Measurements from ENCODE around the gene DLK1. TPM values are rescaled to one million over a fixed set of nuclear protein-coding genes. Genes with fewer than 3 reads are reported as not detected.

Gene DLK1
- total RNA-seq, result not detected

- no peak within 1 kb of the TSS for H3K4me3 ChIP-seq
- DNase-seq, result no peak
- in situ Hi-C loops (cut with MboI; ENCODE audit: low pct_ligation_motif_present in 1 of 4, low pct_unique_long_range_greater_than_20kb in 1 of 4, low sequenced_read_pairs in 3 of 4) (no loop called here), intact Hi-C loops (cut with DNase I; ENCODE audit: low total_unique reads) (no loop called here)
- TF ChIP-seq CTCF (IDR thresholded peaks at IDR 0.05) (no peak), EP300 (IDR thresholded peaks at IDR 0.05; ENCODE audit: low read depth) (no peak), POLR2A (IDR thresholded peaks at IDR 0.05) (no peak), POLR2AphosphoS5 (IDR thresholded peaks at IDR 0.05) (no peak)
- WGBS, 2 donors (ENCODE audit: low coverage in 1 of 2), result 30% methylated on average over 23 of the region's 77 CpGs; no CpG with 5 or more reads in 1 of the 2 donors
- H3K27me3 ChIP-seq, result peaks cover 94% of the 10 kb centered on the region
- H3K9me3 ChIP-seq, result no peaks in the 10 kb centered on the region
- no peaks in the 10 kb centered on the region for H3K36me3 ChIP-seq
- H3K4me1 ChIP-seq, result no peaks in the 10 kb centered on the region
- H3K27ac ChIP-seq, result no peak within 1 kb of the TSS
Observed at GRCh38 chr14:100726550-100727085, at the start of gene DLK1. Gene DLK1, plus strand, starts transcription at chr14:100726892. Its CDS starts 177 bp downstream, at chr14:100727069.

- in situ Hi-C loops (cut with MboI; ENCODE audit: low pct_ligation_motif_present in 1 of 4, low pct_unique_long_range_greater_than_20kb in 1 of 4, low sequenced_read_pairs in 3 of 4), result no loop called here
Observed at GRCh38 chr14:100677152-100677551, 49.5 kb upstream of the DLK1 start.

GRCh38 chr14:100677554-100678468, 48.9 kb upstream of the DLK1 start:
- peak; percentile 53 for DNase-seq
- no peak overlapping the region for H3K4me3 ChIP-seq
- peaks cover 13 to 49% (median 29%) of the 10 kb centered on the region in 4 donors for H3K4me1 ChIP-seq
- no peaks in the 10 kb centered on the region for H3K36me3 ChIP-seq
- WGBS, 2 donors (ENCODE audit: low coverage in 1 of 2), result 25% methylated on average over 26 of the region's 29 CpGs; no CpG with 5 or more reads in 1 of the 2 donors
- intact Hi-C loops (cut with DNase I; ENCODE audit: low total_unique reads), result no loop called here
- in situ Hi-C loops (cut with MboI; ENCODE audit: low pct_ligation_motif_present in 1 of 4, low pct_unique_long_range_greater_than_20kb in 1 of 4, low sequenced_read_pairs in 3 of 4), result no loop called here
- H3K27ac ChIP-seq, result peak overlapping the region; percentile 61 to 78 (median 66)
- H3K9me3 ChIP-seq, result no peaks in the 10 kb centered on the region
- no peaks in the 10 kb centered on the region for H3K27me3 ChIP-seq
- no peak for TF ChIP-seq EP300 (IDR thresholded peaks at IDR 0.05; ENCODE audit: low read depth)
- TF ChIP-seq CTCF (IDR thresholded peaks at IDR 0.05), result no peak
- TF ChIP-seq POLR2A (IDR thresholded peaks at IDR 0.05), result no peak
- TF ChIP-seq POLR2AphosphoS5 (IDR thresholded peaks at IDR 0.05), result no peak

More at GRCh38 chr14:100677152-100677551, 49.5 kb upstream of the DLK1 start:
- H3K4me1 ChIP-seq, result peaks cover 13 to 49% (median 30%) of the 10 kb centered on the region in 4 donors
- 40% methylated on average over 9 of the region's 10 CpGs; no CpG with 5 or more reads in 1 of the 2 donors for WGBS, 2 donors (ENCODE audit: low coverage in 1 of 2)
- H3K27ac ChIP-seq, result peak overlapping the region; percentile 61 to 78 (median 66)
- TF ChIP-seq CTCF (IDR thresholded peaks at IDR 0.05), result no peak
- no peak for TF ChIP-seq EP300 (IDR thresholded peaks at IDR 0.05; ENCODE audit: low read depth)
- TF ChIP-seq POLR2AphosphoS5 (IDR thresholded peaks at IDR 0.05), result no peak
- TF ChIP-seq POLR2A (IDR thresholded peaks at IDR 0.05), result no peak
- no peaks in the 10 kb centered on the region for H3K9me3 ChIP-seq
- intact Hi-C loops (cut with DNase I; ENCODE audit: low total_unique reads), result no loop called here
- H3K36me3 ChIP-seq, result no peaks in the 10 kb centered on the region
- H3K27me3 ChIP-seq, result no peaks in the 10 kb centered on the region
- no peak overlapping the region for H3K4me3 ChIP-seq
- no peak for DNase-seq

- TF ChIP-seq EP300 (IDR thresholded peaks at IDR 0.05; ENCODE audit: low read depth) (no peak), CTCF (IDR thresholded peaks at IDR 0.05) (no peak), POLR2A (IDR thresholded peaks at IDR 0.05) (no peak), POLR2AphosphoS5 (IDR thresholded peaks at IDR 0.05) (no peak)
- Histone ChIP-seq H3K9me3 (no peaks in the 10 kb centered on the region), H3K4me3 (no peak overlapping the region), H3K4me1 (peaks cover 13 to 49% (median 27%) of the 10 kb centered on the region in 4 donors), H3K36me3 (no peaks in the 10 kb centered on the region), H3K27ac (peak overlapping the region; percentile 61 to 78 (median 66)), H3K27me3 (no peaks in the 10 kb centered on the region)
- WGBS, 2 donors (ENCODE audit: low coverage in 1 of 2), result 67% methylated on average over 7 of the region's 7 CpGs; no CpG with 5 or more reads in 1 of the 2 donors
- intact Hi-C loops (cut with DNase I; ENCODE audit: low total_unique reads), result no loop called here
- DNase-seq, result no peak
- in situ Hi-C loops (cut with MboI; ENCODE audit: low pct_ligation_motif_present in 1 of 4, low pct_unique_long_range_greater_than_20kb in 1 of 4, low sequenced_read_pairs in 3 of 4), result no loop called here
Observed at GRCh38 chr14:100678469-100678828, 48.2 kb upstream of the DLK1 start.

Measured in transverse colon (tissue), 4 donors.